HFFc6 (cell line): Measurements from ENCODE around the gene PSMB3. TPM values are rescaled to one million over a fixed set of nuclear protein-coding genes. Genes with fewer than 3 reads are reported as not detected.
"Not testable (repeated sequence)": the region's sequence is repeated elsewhere in the genome, so short reads cannot be mapped to it uniquely, and the experiment has no call there.

Source experiments
- DNase-seq: peaks from one replicate; pipeline ENCODE4 v3.0.0-alpha.2; 2018
- H3K27ac Mint-ChIP-seq: 2 replicates; pipeline ENCODE4 v1.8.0; 2020; ENCODE audit warnings: mild to moderate bottlenecking, mixed read lengths
- H3K27me3 Mint-ChIP-seq: 2 replicates; pipeline ENCODE4 v1.8.0; 2021; ENCODE audit warnings: mild to moderate bottlenecking, moderate library complexity, mixed read lengths; ENCODE audit not compliant: insufficient read depth
- H3K36me3 Mint-ChIP-seq: 2 replicates; pipeline ENCODE4 v1.8.0; 2021; ENCODE audit warnings: low read depth, mixed read lengths
- H3K4me1 Mint-ChIP-seq: 2 replicates; pipeline ENCODE4 v1.8.0; 2020; ENCODE audit warnings: low read depth, mixed read lengths
- H3K4me3 Mint-ChIP-seq: 2 replicates; pipeline ENCODE4 v1.8.0; 2020; ENCODE audit warnings: mild to moderate bottlenecking, moderate library complexity, mixed read lengths
- H3K9me3 Mint-ChIP-seq: 2 replicates; pipeline ENCODE4 v1.8.0; 2020; ENCODE audit warnings: mild to moderate bottlenecking, mixed read lengths
- total RNA-seq, 6 experiments: library from RNA; stranded (reverse); fragmentation: NEBNext Ultra II Directional; extraction: Animal tissue kit (Norgen Biotek cat#: 25700); gene quantifications; 2 replicates in 1 of 6; 3 replicates in 5 of 6; pipeline ENCODE4 v1.2.3, GENCODE V29; 2021
- TF ChIP-seq, protein P1 (sequence below): fragments of 200-600 bp; sonication (generic); IDR thresholded peaks from 2 replicates; pipeline ENCODE4 v1.5.0; 2021; ENCODE audit warnings: antibody characterized with exemption, mild to moderate bottlenecking

Gene PSMB3
- total RNA-seq, 6 experiments from 2014 or later: 232 to 273 (median 253) TPM

DNA sequence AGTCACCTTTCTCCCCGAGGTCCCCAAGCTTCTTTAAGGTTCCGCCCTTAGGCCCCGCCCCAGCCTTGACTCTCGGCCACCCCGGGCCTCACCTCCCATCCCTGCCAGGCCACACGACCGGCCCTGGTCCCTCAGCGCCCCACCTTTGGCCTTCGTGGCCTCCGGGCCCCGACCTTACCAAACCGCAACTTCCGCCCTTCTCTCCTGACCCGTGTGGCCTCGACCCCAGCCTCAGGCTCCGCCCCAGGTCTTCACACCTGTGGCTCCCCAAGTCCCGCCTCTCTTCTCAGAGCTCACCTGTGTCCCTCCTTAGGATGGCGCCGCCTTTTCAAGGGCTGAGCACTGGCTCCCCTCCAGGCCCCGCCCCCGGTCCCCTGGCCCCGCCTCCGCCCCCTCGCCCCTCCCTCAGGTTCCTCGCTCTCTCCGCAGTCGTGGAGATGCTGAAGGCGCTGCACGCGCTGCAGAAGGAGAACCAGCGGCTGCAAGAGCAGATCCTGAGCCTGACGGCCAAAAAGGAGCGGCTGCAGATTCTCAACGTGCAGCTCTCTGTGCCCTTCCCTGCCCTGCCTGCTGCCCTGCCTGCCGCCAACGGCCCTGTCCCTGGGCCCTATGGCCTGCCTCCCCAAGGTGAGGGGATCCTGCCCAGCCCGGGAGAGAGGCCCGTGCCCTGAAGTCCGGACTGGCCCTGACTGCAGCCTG is 32.4 kb upstream of the PSMB3 start:
- no peaks in the 10 kb centered on the region; the same call in 1 of the 2 replicates for H3K27me3 Mint-ChIP-seq
- H3K4me3 Mint-ChIP-seq: no peak overlapping the region
- H3K27ac Mint-ChIP-seq: no peak overlapping the region
- no peaks in the 10 kb centered on the region for H3K9me3 Mint-ChIP-seq
- DNase-seq: no peak
- peaks cover 19% of the 10 kb centered on the region for H3K36me3 Mint-ChIP-seq
- no peaks in the 10 kb centered on the region for H3K4me1 Mint-ChIP-seq
- TF ChIP-seq, protein P1, sequence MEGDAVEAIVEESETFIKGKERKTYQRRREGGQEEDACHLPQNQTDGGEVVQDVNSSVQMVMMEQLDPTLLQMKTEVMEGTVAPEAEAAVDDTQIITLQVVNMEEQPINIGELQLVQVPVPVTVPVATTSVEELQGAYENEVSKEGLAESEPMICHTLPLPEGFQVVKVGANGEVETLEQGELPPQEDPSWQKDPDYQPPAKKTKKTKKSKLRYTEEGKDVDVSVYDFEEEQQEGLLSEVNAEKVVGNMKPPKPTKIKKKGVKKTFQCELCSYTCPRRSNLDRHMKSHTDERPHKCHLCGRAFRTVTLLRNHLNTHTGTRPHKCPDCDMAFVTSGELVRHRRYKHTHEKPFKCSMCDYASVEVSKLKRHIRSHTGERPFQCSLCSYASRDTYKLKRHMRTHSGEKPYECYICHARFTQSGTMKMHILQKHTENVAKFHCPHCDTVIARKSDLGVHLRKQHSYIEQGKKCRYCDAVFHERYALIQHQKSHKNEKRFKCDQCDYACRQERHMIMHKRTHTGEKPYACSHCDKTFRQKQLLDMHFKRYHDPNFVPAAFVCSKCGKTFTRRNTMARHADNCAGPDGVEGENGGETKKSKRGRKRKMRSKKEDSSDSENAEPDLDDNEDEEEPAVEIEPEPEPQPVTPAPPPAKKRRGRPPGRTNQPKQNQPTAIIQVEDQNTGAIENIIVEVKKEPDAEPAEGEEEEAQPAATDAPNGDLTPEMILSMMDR: no peak

DNA sequence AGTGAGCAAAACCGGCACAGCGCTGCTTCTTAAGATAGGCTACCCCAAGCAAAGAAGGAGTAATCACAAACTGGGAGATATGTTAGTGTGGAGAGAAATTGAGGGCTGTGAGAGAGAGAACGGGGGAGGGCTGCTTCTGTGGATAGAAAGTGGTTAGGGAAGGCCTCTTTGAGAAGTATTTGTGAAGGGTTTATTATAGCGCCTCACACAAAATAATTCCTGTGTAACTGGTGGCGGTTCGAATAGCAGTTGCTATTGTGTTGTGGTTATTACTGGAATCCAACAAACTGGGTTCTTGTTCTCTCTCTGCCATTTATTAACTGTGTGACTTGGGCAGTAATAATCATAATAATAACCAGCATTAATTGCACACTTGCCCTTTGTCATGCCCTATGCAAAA is 31.6 kb upstream of the PSMB3 start:
- peaks cover 16% of the 10 kb centered on the region for H3K36me3 Mint-ChIP-seq
- H3K4me1 Mint-ChIP-seq: no peaks in the 10 kb centered on the region
- DNase-seq: no peak
- no peak overlapping the region for H3K4me3 Mint-ChIP-seq
- H3K27me3 Mint-ChIP-seq: no peaks in the 10 kb centered on the region; the same call in 1 of the 2 replicates
- H3K9me3 Mint-ChIP-seq: no peaks in the 10 kb centered on the region
- TF ChIP-seq, protein P1: no peak
- H3K27ac Mint-ChIP-seq: no peak overlapping the region

DNA sequence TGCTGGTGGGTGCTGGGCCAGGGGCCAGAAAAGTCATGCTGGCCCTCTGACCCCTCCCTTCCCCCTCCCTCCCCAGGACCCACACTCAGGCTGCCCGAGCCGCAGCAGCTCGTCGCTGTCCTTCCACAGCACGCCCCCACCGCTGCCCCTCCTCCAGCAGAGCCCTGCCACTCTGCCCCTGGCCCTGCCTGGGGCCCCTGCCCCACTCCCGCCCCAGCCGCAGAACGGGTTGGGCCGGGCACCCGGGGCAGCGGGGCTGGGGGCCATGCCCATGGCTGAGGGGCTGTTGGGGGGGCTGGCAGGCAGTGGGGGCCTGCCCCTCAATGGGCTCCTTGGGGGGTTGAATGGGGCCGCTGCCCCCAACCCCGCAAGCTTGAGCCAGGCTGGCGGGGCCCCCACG is 30.7 kb upstream of the PSMB3 start:
- Mint-ChIP-seq H3K4me3 (no peak overlapping the region), H3K36me3 (peaks cover 14% of the 10 kb centered on the region), H3K9me3 (no peaks in the 10 kb centered on the region), H3K27ac (no peak overlapping the region), H3K4me1 (no peaks in the 10 kb centered on the region), H3K27me3 (no peaks in the 10 kb centered on the region; the same call in 1 of the 2 replicates)
- TF ChIP-seq, protein P1: no peak
- DNase-seq: no peak

GRCh38 chr17:38724337-38724988 is 28.1 kb upstream of the PSMB3 start:
- Mint-ChIP-seq H3K36me3 (peaks cover 9% of the 10 kb centered on the region; the same call in 1 of the 2 replicates), H3K4me1 (peaks cover 13% of the 10 kb centered on the region), H3K27me3 (no peaks in the 10 kb centered on the region; the same call in 1 of the 2 replicates), H3K27ac (no peak overlapping the region), H3K9me3 (no peaks in the 10 kb centered on the region), H3K4me3 (no peak overlapping the region)
- DNase-seq: no peak
- TF ChIP-seq, protein P1: no peak

- TF ChIP-seq, protein P1: no peak
- Mint-ChIP-seq H3K27me3 (no peaks in the 10 kb centered on the region), H3K4me3 (no peak overlapping the region), H3K27ac (no peak overlapping the region), H3K9me3 (no peaks in the 10 kb centered on the region), H3K4me1 (peaks cover 14% of the 10 kb centered on the region), H3K36me3 (peaks cover 9% of the 10 kb centered on the region; the same call in 1 of the 2 replicates)
- DNase-seq: no peak
Observed at GRCh38 chr17:38725066-38725465, 27.5 kb upstream of the PSMB3 start.

DNA sequence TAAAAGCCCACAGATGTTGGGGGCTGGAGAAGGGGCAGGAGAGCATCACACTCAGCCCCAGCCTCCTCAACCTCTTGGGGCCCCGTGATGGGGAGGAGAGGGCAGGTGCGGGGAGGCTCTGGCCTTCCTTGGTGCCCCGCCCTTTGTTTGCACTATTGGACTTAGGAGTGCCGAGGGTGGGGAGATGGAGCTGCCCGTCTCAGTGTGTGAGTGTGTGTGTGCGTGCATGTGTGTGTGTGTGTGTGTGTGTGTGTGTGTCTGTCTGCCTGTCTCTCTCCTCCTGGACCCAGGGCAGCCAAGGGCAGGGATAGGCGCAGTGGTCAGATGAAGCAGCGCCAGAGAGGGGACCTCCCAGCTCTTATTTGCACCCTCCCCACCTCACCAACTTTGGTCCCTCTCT is 26.4 kb upstream of the PSMB3 start:
- H3K27ac Mint-ChIP-seq, H3K9me3 Mint-ChIP-seq, H3K4me3 Mint-ChIP-seq, H3K36me3 Mint-ChIP-seq, DNase-seq, H3K27me3 Mint-ChIP-seq: not testable (repeated sequence)
- peaks cover 22% of the 10 kb centered on the region for H3K4me1 Mint-ChIP-seq
